NCI-H128 (cell line): ENCODE results near the gene ZCCHC14.
"Not testable (repeated sequence)": the region's sequence is repeated elsewhere in the genome, so short reads cannot be mapped to it uniquely, and the experiment has no call there.

Experiments
- DNase-seq: peaks from one replicate; lab custom pipeline; 2025; ENCODE audit not compliant: unreplicated experiment; lab: John Stamatoyannopoulos, UW

The ZCCHC14 gene

DNA sequence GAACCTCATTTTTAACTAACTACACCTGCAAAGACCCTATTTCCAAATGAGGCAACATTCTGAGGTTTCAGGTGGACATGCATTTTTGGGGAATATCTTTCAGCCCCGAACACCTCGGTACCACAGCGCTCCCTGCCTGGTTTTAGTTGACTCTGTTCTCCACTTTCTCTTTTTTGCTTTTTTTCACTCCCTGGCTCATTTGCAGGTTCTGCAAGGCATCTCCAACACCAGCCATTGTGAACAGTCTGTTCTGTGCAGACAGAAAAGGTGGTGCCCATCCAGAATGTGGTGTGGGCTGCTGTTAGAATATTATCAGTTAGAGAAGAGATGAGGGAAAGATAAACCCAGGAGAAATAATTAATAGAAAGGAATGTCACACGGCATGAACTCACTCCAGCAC, 32.5 kb upstream of the ZCCHC14 start:
- no peak for DNase-seq

DNA sequence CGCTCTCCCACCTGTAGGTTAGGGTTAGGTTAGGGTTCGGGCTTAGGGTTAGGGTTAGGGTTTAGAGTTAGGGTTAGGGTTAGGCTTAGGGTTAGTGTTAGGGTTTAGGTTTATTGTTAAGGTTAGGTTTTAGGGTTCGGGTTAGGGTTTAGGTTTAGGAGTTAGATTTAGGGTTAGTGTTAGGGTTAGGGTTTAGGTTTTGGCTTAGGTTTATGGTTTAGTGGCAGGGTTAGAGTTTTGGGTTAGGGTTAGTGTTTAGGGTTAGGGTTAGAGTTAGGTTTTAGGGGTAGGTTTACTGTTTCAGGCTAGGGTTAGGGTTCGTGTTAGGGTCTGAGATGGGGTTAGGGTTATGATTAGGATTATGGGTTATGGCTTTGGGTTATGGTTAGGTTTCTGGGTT, 31.6 kb upstream of the ZCCHC14 start:
- DNase-seq, result no peak

DNA sequence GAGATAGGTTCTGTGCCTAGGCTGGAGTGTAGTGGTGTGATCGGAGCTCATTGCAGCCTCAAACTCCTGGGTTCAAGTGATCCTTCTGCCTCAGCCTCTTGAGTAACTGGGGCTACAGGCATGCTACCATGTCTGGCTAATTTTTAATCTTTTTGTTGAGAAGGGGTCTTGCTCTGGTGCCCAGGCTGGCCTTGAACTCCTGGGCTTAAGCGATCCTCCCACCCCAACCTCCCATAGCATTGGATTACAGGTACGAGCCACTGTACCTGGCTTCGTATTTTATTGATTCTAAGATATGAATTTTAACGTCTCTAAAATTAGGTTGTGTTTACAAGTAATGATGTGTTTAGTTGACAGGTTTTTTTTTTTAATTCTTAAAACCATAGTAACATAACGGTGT, 30.8 kb upstream of the ZCCHC14 start:
- DNase-seq, result not testable (repeated sequence)

DNA sequence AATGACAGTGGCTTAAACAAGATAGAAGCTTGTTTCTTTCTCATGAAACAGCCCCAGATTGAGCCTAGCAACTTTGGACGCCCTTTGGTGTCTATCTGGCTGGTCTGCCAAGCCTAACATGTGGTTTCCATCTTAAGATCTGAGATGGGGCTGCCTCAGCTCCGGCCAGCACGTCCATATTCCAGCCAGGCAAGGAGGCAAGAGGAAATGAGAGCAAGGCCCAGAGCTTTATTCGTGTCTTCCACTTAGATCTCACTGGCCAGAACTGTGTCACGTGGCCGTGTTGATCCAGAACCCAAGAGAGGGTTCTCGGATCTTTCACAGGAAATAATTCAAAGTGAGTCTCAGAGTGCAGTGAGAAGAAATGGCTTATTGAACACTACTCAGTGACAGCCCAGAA, 28.9 kb upstream of the ZCCHC14 start:
- not testable (repeated sequence) for DNase-seq

DNA sequence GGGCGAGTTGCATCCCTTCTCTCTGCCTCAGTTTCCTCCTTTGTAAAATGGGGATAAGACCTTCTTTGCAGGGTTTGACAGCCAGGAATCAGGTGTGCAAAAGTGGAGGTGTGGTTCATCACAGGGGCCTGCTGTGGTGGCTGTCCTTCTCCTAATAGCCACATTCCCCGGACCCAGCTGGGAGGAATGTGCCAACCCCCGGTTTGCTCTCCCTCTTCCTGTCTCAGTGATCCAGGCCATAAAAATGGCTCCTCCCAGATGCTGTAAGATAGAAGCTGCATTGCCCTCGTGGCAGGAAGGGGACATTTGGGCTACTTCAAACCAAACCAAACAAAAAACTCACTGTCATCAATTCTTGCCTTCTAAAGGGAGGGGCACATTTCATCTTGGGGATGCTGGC, 26.3 kb upstream of the ZCCHC14 start:
- not testable (repeated sequence) for DNase-seq

DNA sequence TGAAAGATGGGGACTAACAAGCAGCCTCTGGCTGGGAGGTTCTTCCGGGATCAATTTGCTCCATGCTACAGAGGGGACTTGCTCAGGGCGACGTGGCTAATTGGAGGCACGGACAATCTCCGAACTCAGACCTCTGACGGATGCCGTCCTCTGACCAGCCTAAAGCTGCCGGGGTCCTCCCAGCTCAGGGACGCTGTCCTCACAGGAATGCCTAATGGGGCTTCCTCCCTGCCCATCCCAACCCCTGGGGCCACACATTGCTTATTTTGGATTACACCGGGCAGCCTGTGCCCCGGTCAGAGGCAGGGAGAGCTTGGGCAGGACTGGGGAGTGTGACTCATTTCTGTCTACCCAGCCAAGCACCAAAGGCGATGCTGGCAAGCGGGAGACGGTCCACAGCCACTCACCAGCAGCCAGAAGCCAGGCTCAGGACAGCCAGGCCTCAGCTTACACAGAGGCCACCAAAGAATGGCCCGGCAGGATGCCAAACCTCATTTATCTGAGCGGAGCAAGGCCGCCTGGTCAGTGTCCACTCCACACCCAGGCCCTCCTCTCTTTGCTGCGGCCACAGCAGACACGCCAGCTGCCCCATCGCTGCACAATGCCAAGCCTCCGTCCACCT, 25.7 kb upstream of the ZCCHC14 start:
- not testable (repeated sequence) for DNase-seq

DNA sequence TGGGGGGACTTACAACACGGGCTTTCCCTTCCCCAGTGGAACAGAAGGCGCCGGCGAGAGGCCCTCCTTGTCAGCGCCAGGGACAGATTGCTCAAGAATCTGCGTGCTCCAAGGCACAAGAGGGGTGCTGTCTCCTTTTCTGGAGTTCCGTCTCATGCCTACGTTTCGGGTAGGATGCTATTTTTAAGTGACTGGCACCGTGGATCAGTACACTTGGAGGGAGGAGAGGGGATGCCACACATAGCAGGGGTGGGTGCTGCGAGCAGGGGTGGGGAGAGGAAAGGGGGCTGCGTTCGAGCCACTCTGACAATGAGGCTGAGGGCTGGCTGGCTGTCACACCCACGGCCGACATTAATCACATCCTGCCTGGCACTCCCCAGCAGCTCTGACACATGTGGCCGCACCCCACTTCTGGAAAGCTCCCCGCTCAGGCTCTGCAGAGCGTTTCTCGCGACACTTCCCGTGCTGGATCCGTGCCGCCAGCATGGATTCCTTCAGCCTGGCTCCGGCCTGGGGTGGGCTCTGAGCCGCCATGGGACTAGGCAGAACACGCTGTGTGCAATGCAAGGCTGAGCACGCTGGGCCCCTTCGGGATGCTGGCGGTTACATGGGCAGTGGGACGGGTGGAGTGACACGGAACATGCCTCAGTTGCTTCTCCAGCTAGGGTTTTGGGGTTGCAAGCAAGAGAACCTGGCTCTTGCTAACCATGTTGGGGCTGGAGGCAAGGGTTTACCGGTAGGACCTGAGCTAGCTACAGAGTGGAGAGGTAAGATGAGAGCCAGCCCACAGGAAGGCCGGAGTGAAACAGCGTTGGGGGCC, 25.0 kb upstream of the ZCCHC14 start:
- not testable (repeated sequence) for DNase-seq

DNA sequence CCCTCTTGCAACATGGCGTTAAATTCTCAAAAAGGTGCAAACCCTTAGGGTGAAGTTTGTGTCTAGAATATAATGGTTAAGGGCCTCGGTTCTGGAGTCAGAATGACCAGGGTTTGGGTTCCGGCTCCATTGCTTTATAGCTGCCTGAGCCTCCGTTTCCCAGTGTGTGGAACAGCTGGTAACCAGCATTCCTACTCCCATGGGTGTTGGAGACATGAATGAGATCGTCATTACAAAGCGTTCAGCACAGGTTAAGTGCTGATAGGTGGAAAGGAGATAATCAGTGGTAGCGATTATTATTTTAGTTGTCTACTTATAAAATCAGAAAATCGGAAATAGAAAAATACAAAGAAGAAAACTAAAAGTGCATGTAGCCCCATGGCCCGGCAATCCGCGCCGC, 23.5 kb upstream of the ZCCHC14 start:
- DNase-seq, result no peak

DNA sequence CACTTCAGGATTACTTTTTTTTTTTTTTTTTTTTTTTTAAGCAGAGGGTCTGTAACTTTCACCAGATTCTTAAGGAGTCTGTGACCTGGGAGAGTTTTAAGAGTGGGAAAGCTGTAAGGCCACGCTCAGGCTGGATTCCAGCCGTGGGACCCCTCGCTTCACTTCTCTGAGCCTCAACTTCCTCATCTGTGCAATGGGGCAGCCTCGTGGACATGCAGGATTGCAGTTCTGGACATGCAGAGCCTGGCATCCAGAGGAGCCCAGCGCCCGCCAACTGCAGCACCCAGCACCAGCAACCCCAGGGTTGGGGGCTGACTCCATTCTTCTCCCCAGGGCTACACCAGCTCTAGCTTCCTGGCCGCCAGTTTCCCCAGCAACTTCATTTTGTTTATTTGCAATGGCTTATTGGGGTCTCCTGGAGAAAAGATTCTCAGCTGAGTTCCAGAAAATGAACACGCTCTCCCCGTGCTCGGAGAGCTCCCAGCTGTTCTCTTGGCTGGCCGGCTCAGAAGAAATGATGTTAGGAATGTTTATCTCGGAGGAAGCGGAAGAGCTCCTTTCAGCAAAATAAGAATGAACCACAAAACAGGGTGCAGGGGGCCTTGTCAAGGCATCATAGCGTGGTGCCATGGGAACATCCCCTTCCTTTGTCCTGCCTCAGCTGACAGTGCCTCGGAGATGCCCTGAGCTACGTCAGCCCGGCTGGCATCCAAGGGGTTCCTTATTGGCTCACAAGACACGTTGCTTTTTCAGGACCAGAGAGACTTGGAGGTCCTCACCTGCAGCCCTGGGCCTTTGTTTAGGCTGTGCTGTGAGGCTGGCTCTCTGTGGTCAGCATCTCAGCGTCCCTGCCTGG, 22.9 kb upstream of the ZCCHC14 start:
- DNase-seq, result no peak

DNA sequence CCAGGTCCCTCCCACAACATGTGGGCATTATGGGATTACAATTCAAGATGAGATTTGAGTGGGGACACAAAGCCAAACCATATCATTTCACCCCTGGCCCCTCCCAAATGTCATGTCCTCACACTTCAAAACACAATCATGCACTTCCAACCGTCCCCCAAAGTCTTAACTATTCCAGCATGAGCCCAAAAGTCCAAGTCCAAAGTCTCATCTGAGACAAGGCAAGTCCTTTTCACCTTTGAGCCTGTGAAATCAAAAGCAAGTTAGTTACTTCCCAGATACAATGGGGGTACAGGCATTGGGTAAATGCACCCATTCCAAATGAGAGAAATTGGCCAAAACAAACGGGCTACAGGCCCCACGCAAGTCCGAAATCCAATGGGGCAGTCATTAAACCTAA, 17.0 kb upstream of the ZCCHC14 start:
- not testable (repeated sequence) for DNase-seq

DNA sequence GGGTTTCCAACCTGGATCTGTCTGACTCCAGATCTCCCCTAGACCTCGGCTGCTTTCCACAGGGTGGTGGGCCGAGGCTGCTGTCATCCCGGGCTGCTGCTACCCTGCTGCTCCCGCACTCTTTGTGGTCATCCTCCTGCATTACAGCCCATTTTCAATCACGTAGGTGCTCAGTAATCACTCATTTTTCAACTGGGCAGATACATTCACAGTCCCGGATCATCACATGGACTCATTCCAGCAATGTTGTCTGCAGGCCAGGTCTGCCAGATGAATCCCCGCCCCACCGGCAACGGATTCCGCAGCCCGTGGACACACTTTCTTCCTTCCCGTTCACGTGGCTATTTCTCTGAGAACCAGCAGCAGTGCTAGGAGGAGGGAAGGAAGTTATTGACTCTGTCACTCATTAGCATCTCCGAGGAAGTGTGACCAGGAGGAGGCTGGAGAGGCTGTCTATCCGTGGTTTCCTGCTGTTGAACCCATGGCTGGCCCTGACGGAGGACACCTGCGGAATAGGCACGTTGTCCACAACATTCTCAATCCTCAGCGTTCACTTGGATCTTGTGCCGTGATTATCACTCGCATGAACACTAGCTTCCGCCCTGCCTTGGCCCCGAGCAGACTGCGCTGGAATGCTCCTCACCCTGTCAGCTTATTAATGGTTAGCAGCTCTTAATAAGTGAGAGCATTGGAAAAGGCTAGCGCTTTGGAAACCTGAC, 14.7 kb upstream of the ZCCHC14 start:
- no peak for DNase-seq

DNA sequence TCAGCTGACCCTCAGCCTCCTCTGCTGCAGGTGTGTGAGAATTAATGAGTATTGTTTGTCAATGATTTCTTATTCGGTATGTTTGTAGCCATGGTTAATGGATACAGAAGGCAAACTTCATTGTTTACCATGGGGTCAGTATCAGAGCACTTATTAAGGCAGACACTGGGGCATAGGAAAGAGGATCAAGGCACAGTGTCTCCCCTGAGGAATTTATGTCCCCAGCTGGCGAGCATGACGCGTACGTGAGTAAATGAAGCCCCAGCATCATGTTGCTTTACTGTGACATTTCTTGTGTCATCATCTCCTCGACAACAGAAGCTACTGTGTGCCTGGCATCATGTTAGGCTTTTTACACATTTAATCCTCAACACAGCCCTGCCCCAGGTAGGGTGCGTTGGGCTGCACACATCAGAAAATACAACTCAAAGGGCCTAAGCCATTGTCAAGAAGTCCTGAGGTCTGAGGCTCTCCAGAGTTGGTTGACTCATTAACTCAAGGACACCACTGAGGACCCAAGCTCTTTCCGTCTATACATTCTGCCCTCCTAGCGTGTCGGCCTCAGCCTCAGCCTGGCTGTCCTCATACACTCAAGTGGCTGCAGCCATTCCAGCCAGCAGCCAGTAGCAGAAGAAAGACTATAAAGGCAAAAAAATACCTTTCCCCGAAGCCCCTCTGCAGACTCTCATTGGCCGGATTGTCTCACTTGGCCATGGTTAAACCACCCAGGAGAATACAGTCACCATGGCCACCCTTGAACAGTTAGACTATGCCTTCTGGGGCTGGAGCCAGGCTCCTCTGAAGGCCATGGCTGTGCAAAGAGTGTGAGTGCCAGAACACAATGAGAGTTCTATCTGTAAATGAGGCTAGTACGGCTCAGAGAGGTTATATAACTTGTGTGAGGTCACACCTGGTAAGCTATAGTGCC, 13.9 kb upstream of the ZCCHC14 start:
- DNase-seq, result no peak

DNA sequence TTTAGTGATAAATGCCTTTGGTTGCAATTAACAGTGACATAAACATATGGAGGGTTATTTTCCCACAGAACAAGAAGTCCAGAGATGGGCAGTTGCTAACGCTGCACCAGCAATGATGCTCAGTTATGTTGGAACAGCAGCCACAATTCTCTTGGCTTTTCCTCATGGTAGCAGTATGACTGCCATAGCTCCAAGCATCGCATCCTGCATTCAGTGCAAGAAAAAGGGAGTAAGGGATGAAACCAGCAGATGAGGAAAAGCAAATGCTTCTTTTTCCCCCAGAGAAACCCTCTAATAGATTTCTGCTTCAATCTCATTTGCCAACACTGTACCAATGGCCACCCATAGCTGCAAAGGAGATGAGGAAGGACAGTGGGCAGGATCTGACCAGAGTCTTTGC, 13.0 kb upstream of the ZCCHC14 start:
- no peak for DNase-seq

DNA sequence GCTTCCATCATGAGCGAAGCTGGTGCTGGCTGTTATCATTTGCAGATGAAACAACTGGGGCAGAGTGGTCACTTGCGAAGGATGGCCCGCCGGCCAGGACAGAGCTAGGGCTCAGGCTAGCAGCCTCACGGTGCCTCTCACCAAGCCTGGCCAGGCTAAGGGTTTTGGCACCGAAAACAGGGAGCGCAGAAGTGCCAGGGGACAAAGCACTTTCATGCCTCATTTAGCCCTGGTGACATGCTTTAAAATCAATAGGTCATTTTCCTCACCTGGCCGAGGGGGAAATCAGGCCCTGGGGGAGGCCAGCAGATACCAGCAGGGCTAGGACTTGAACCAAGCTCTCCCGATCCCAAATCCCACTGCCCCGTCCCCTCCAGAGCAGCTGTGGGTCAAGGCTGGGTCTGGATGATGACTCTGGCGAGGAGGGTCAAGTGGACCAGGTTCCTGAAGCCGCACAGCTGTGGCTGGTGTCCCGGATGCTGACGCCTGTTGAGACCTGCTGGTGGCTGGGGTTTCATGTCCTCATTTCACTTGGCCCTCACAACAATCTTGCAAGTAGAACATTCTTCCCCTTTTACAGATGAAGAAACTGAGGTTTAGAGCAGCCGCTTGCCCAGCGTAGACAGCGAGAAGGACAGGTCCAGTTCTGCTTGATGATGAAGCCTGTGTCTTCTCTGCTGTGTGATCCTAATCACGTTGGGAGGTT, 10.6 kb upstream of the ZCCHC14 start:
- DNase-seq, result not testable (repeated sequence)

DNA sequence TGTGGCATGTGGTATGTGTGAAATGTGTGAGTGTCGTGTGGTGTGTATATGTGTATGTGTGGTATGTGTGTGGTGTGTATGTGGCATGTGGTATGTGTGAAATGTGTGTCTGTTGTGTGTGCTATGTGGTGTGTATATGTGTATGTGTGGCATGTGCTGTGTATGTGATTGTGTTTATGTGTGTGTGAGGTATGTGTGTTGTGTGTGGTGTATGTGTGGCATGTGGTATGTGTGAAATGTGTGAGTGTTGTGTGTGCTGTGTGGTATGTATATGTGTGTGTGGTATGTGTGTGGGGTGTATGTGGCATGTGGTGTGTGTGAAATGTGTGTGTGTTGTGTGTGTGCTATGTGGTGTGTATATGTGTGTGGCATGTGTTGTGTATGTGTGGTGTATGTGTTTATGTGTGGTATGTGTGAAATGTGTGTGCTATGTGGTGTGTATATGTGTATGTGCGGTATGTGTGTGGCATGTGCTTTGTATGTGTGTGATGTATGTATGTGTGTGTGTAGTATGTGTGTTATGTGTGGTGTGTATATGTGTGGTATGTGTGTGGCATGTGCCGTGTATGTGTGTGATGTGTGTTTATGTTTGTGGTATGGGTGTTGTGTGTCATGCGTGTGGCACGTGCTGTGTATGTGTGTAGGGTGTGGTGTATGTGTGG, 9.6 kb upstream of the ZCCHC14 start:
- no peak for DNase-seq

DNA sequence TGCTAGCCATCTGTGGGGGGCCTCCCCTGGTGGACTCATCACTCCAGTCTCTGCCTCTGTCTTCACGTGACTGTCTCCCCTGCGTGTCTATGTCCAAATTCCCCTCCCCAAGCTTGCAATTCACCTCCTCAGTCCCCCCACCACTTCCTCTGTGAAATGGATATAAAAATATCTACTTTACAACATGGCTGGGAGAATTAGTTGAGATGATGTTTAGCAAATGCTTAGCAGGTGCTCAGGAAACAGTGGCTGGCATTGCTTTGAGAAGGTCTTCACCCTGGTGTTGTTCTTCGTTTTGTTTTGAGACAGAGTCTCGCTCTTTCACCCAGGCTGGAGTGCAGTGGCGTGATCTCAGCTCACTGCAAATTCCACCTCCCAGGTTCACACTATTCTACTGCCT, 8.3 kb upstream of the ZCCHC14 start:
- no peak for DNase-seq

DNA sequence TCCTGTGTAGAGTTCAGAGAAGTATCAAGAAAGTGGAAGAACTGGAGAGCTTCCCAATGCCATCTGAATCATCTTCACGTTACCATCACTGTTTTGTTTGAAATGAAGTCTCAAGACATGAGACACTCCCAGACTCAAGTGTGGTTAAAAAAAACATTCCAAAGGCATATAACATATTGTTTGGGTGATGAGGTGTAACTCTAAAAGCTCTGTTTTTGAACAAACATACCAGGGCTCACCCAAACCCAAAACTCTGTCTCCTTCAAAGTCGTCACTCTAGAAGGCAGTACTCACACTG, 6.3 kb upstream of the ZCCHC14 start:
- no peak for DNase-seq

DNA sequence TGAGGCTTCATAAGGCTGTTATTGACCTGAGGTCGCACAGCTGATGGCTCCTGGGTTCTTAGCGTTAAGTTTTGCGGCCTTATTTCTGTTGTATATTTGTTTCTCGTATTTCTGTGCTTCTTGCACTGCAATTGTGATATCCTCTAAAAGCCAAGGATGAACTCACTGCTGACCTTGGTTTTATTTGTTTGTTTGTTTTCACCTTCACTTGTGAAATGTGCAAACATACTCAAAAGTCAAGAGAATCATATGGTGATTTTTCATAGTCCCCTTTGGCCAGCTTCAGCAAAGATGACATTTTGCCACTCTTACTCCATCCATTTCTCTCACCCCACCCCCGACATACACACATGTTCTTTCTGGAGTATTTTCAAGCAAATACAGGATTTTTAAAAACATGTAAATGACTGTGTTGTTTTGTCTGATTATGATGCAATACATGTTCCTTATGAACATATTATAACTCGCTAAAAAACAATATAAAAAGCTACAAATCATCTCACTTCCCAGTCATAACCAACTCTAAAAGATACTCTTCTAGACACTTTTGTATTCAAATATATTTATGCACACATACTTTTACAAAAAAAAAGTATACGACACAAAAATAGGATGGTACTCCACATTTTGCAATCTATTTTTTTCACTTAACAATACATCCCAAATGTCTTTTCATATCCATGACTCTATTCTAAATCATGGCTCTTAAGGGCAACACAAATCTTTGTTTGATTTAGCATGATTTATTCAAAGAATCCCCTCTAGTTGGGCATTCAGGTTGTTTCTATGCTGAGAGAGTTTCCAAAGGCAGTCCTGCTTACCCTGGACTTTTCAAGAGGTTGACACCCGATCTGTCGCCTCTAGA, 5.7 kb upstream of the ZCCHC14 start:
- no peak for DNase-seq
